LHCN-M2 (cell line): ENCODE measurements around the gene GBA2. TPM values are rescaled to one million over a fixed set of nuclear protein-coding genes. Genes with fewer than 3 reads are reported as not detected.
A peak's percentile ranks its signal among the peaks of the same experiment; 100 is the strongest.

Source experiments
- DNase-seq: peaks from one replicate; pipeline ENCODE4 v3.0.0-alpha.2; 2012; ENCODE audit warnings: low read depth
- total RNA-seq: library from RNA; depleted of rRNA; stranded (reverse); fragments of >200 nt; gene quantifications from 2 replicates; pipeline ENCODE4 v1.2.3, GENCODE V29; 2014

GBA2 gene
- total RNA-seq, 1 experiment from 2014 or later, result 29.9 TPM

DNA sequence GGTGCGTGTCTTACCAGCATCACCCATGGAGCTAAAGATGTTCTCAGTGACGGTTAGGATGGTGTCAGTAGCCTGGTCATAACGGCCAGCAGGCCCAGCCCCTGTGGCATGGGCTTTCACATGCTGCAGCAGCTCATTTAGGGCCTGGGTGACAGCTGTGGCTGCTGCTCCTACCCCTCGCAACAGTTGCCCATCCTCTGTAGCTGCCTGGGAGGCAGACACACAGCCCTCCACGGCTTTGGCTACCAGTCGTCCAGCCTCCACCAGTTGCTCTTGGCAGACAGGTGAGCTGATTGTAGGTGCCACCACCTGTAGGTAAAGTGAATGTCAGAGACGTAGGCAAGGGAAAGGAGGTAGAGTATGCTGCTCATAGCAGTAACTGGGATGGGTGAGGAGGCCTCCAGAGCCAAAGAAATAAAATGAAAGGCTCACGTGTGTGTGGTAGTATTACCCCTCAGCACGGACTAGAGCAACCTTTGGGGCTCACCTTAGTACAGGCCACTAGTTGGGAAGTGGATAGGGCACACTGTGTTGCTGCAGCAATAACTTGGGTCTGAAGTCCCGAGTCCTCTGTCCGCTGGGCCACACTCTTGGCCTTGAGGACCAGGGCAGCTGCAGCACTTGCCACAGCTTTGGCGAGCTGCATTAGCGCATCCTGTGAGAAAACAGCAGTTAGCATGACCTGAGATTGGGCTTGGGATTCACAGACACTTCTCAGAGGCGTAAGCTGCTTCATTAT lies 31.7 kb downstream of the GBA2 start:
- no peak for DNase-seq

DNA sequence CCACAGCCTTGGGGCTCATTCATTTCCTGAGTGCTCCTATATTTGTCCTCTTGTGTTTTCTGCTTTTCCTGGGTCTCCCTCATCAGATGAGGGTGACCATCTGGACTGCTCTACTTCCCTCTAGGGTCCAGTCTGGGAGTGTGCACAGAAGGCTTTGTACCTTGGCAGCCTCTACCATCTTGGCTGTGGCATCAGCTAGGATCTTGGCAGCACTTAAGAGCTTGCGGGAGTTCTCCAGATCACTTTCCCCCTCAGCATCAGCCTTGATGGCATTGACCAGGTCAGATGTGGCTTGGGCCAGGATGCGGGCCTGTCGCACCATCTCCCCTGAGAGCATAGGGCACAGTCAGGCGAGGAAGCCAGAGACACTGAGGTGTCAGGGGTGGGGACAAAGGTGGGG lies 32.8 kb downstream of the GBA2 start:
- peak; percentile 23 for DNase-seq

DNA sequence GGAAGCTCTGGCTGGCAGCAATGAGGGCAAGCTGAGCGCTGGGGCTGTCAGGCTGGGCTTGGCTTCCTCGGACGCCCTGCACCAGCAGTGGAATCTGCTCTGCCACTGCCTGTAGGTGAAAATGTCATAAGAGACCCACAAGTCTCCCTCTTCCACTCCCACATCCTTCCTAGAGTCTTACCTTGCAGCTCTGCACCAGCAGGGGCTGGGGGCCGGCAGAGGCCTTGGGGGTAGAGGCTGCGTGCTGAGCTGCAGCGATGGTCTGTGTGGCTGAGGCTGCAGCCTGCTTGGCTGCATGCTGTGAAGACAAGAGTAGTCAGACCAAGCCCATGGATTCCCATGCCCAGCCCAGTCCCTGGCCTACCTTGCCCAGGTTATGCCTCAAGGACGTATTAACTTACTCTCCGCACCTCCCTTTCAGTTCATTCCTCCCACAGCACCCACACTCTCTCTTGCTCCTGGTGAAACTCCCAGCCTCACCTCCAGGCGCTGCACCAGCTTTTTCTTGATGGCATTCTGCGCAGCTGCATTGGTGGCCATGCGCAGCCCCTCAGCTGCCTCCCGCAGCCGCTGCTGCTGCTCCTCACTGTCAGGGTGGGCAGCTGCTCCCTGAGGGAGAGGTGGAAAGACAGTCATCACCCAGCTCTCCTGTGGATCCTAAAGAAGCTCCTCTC lies 34.3 kb downstream of the GBA2 start:
- no peak for DNase-seq

DNA sequence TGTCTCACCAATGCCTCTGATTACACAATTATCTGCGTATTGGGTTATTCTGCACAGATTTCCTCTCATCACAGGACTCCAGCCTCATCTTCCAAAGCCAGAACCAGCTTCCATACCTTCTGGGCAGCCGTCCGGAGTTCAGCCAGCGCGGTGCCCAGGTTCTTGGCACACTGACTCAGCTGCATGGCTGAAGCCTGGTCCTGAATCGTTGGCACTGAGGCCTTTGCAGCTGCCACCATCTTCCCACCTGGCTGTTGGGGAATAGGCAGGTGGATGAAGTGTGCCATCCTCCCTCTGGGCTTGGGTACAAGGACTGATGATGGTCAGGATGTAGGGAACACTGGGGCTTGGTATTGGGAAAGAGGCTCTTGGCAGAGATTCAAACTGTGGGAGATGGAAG lies 34.9 kb downstream of the GBA2 start:
- DNase-seq, result no peak

DNA sequence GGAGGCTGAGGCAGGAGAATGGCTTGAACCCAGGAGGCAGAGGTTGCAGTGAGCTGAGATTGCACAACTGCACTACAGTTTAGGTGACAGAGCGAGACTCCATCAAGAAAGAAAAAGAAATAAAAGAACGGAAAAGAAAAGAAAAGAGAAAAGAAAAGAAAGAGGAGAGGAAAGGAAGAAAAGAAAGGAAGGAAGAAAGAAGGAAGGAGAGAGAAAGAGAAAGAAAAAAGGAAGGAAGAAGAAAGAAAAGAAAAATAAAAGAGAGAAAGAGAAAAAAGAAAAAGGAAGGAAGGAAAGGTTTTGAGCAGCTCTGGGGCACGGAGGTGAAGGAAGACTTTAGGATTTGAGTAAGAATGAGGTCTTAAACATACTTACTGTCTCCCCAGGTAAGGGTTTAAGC lies 35.5 kb downstream of the GBA2 start:
- DNase-seq, result no peak

DNA sequence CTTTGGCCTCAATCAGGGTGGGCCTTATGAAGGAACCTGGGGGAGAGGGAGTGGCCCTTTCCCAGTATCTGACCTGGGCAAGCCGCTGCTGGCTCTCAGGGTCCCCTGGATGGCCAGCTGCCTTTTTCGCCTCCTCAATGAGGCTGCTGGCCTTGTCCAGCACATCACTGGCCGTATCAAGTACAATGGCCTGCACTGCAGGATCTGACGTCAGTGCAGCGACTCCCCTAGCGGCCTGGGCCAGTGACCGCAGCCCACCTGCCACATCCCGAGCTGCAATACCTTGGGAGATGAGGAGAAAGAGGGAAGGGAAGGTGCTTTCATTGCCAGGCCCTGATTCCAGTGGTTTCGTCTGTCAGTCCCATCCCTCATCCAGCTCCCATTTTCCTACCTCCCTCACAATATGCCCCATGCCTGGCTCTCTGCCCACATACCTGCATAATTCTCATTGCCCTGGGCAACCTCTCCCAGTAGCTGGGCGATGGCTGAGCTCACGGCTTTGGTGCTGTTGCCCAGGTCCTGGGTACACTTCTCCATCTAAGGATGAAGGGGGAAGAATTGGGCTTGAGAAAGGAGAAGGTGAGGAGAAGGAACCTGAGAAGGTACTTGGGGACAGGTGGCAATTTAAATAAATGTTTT lies 36.1 kb downstream of the GBA2 start:
- no peak for DNase-seq

DNA sequence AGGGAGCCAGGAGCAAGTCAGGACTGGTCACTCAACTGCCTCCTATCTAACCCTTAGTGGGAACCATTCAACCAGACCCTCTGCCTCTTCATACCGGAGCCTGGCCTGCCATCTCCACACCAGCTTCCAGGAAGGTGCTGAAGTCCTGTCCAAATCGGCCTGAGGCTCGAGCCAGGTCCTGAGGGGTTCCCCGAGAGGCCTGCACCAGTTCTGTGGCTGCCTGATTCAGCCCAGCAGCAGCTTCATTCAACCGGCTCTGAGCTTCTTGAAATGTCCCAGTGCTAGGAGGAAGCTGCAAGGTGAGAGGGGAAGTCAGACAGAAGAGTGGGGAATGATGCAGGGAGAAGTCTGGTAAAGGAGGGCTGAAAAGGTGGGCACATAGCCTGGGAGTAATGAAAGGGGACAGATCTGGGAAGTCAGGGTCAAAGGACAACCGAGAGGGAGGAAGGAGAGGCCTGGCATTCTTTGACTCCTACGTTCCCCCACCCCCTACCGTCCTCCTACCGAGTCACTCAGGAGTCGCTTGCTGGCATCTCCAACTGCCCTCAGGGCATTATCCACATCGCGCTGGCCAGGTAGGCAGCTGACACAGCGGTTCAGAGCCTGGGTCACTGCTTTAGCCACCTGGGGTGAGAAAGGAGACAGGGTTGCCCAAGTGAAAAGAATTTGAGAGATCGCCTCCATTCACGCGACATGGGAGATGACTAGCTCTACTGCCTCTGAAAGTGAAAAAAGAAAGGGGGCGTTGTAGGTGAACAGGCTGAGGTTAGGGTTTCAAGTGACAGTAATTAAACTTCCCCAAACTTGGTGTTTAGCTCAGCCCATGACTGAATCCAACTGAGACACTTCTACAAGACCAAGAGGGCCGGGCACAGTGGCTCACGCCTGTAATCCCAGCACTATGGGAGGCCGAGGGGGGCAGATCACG lies 37.3 kb downstream of the GBA2 start:
- DNase-seq, result no peak

DNA sequence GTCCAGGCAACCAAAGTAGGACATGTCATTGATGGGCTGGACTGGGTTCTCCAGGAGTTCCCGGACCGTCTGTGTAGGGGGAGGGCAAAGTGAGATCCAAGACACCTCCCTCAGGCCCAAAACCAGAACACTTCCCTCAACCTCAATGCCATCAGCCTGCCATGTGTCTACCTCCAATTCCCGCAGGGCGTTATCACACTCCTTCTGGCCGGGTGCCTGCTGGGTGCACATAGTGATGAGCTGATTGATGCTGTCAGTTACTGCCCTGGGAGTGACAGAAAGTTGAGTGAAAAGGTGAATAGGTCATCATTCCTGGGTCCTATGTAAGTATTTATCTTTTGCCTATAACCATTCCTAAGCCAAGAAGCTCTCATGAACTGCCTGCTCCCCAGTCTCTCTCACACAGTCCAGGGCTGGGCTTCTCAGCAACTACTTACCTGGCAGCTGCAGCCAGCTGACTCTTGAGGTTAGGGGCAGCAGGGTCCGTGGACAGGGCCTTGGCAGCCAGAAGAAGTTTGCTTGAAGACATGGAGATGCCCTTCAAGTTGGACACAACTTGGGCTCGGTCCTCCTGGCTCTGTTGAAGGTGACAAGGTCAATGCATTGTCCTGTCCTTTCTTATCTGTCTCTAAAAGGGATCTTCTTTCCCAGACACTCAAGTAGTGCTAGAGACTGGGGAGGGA lies 38.1 kb downstream of the GBA2 start:
- no peak for DNase-seq

DNA sequence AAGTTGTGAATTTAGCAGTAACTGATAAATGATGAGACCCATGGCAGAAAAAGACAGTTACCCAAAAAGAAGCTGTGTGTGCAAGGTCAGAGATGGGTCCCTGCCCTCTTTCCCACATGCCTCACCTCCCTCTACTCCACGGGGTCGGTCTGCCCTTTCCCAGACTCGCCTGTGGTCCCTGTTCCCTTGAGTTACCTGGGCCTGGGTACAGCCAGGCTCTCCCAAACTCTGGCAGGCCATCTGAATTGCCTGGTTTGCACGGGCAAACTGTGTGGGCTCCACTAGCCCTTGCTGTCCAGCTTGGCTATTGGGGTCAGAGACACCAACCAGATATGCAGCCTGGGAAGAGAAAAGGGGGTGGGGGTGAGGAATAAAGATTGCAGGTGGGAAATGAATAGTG lies 40.9 kb downstream of the GBA2 start:
- DNase-seq, result no peak

DNA sequence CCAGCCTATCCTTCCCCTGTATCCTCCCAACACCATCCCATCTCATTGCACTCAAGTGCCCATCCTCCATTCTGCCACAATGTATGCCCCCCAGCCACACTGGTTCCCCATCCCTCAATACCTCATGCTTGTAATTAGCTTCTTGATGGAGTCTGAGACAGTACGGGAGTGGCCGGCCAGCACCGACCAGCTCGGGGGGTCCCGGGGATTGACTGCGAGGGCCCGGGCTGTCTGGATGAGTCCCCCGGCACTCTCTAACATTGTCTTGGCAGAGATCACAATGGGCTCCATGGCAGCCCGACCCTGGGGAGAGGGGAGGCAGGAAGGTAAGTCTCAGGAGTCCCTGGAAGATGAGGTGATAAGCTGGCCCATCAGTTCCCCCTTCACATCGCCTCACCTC lies 42.1 kb downstream of the GBA2 start:
- no peak for DNase-seq

DNA sequence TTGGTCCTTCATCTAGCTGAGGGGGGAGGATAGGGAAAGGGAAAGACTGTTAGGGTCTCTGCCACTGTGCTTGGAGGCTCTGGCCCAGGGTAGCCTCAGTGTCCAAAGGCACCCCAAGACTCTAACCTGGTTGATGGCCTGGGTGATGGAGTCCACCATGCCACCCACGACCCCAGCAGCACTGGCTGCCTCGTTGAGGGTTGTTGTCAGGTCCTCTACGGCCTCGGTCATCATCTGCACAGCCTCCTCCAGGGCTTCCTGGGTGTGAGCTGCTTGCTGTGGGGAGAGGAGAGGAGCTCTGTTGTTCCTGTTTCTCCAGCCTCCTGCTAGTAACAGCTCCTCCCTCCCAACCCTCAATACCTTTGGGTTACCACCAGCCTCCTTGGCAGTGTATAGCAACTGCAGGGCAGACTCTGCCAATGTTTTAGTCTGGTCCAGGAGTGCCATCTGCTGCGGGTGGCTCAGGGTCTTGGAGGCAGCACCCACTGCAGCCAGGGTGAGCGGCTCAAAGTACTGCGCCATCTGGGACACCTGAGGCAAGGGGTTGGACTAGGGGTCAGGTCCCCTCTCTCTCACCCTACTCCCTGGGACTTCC lies 43.1 kb downstream of the GBA2 start:
- no peak for DNase-seq

DNA sequence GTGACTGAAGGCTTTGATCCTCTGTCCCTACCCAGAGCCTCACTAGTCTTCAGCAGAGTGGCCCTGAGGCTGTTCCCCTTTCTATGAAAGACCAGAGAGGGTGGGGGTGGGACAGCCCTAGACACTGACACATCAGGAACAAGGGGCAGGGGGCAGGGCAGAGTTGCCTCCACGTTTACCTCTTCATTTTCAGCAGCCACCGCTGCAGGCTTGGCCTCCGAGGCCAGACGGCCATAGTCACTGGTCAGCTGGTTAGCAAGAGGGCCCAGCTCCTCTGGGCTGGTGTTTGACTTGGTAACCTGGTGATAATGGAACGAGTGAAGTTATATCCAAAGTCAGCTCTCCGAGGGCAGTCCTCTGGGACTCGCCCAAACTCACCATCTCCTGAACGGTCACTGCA lies 43.7 kb downstream of the GBA2 start:
- no peak for DNase-seq

DNA sequence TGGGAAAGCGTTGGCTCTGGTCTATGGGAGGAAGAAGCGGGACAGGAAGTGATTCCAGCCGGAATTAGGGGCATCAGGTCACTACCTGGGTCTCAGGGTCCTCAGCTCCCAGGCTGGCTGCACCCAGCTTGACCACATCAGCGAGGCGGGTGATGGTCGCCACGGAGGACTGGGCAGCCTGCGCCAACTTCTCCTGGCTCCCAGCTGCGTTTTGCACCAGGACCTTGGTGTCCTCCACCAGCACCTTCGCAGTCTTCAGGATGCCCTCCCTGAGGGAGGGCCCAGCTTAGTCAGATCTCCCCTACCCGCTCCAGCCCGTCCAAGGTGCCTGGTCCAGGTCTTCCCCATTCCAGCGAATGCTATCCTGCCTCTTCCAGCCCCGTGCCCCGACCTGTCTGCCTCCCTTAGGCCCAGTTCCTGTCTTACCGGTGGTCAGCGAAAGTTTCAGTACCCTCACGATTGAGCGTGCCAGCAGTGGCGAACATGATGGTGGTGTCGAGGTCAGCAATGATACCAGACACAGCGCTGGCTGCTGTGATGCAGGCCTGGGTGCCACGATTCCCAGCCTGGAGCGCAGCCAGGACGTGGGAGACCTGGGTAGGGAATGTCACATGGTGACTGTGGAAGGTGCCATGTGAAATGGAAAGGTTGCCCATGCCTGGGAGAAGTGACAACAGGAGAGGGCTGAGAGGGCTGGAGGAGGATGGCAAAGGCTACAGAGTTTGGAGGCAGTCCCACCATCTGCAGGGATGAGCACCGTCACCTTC lies 44.9 kb downstream of the GBA2 start:
- no peak for DNase-seq

DNA sequence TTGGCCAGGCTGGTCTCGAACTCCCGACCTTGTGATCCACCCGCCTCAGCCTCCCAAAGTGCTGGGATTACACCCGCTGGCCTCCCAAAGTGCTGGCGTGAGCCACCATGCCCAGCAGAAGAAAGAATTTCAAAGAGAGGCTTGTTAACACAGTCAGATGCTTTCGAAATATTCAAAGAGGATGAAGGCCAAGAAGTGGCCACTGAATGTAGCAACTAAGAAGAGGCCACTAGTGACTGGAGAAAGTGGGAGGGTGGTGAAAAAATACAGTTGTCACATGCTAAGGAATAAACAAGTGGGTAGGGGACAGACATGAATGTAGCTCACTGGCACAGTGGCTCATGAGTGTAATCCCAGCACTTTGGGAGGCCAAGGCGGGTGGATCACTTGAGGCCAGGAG lies 46.3 kb downstream of the GBA2 start:
- no peak for DNase-seq

DNA sequence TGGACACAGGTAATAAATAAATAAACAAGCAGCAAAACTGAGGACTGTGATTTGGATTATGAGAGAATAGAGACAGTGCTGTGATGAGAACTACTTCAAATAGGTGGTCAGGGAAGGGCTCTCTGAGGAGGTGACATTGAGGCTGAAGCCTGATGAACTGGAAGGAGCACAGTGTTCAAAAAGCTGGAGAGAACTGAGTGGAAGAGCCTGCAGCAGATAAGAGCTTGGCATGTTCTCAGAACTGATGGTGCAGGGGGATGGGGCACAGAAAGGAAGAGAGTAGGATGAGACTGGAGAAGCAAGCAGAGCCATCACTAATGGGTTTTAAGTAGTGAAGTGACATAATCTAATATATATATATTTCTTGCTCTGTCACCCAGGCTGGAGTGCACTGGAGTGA lies 48.1 kb downstream of the GBA2 start:
- DNase-seq, result no peak

DNA sequence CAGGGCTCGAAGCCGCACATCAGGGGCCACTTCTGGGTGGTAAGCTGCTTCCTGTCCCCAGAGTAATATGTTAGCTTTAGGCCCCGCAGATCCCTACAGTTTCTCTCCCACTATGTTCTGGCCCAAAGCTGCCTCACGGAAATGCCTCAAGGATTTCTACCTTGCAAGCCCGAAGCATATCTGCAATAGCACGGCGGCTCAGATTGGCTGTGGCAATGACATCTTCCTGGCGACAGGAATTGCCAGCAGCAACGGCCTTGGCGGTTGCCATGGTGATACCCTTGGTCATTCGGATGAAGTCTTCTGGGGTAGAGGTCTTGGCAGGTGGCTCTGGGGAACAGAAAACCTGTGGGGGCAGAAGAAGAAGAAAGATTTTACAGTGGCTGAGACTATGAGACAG lies 49.0 kb downstream of the GBA2 start:
- no peak for DNase-seq

DNA sequence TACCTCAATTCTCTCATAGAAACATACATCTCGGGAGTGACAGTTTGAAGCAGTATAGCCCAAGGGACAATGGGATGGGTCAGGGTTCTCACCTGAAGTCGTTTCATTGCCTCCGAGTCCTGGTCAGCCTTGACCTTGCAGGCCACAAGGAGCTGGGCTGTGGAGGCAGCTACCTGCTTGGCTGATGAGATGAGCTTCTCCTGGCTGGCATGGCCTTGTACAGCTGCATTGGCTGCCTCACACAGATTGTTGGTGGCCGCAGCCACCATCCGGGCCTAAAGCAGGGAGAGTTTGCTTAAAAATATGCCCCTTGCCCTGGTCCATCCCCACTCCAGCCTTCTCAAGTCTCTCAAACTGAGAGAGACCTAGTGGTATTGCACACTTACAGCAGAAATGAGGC lies 50.8 kb downstream of the GBA2 start:
- DNase-seq, result no peak

DNA sequence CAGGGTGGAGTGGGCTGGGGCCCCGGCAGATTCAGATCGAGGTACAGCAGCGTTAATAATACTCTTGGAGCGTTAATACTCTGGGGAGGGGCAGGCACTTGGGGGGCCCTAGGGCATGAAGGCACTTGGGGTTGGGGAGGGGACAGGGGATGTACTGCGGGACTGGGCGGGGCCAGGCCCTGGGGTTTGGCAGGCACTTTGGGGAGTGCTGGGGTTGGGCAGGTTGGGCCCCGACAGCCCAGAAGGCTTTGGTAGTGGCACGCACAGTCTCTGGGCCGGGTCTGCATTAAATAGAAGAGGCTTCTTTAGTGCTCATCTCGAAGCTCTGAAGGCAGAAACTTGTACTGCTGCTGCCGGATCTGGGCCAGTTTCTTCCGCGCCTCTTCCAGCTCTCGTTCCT lies 51.5 kb downstream of the GBA2 start:
- no peak for DNase-seq

DNA sequence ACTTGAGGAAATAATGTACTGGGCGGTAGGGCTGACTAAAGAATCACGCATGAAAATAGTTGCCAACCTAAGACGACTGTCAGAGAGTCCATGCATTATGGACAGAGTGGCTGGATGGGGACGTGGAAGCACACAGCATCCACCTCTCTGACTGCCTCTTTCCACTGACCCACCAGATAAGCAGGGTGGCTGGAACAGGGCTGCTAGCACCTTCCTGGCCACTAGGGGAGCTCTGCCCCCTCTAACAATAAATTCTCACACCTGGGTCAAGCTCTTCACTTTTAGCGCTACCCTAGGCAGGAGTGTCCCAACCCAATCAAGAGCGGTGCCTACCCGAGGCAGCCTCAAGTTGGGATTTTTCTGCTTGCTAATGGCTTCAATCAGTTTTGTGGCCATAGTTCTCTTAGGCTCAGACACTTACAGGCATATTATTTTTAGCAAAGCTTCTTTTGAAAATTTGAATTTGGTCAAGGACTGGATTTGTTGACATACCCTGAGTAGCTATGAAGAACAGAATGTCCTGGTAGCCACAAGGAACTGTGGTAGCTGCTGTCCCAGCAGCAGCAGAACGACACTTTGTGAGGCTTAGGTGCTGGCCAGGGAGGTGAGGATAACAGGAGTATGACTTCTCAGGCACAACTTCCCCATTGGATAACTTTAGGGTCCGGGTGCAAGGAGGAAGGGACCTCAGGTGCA lies 52.4 kb downstream of the GBA2 start:
- DNase-seq, result peak; percentile 36
